ENCODE data around the gene NCAM1.

DNA sequence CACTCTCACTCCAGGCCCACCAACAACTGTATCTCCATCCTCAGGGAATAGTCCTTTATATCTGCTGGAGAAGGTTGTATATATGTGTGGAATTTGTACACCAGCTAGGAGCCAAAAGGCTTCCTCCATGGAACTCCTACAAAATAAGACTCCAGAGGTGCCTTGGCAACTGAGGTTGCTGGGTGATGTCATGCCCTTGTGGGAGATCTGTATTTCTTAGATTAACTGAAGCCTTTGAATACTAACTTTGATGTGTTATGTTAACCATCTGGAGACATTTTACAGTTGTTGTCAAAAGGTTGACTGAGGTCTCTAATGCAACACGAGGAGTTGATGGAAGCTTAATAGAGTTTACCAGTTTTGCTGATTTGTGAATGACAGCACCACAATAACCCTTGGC, 213.7 kb downstream of the NCAM1 start:
- TF ChIP-seq, protein P1, sequence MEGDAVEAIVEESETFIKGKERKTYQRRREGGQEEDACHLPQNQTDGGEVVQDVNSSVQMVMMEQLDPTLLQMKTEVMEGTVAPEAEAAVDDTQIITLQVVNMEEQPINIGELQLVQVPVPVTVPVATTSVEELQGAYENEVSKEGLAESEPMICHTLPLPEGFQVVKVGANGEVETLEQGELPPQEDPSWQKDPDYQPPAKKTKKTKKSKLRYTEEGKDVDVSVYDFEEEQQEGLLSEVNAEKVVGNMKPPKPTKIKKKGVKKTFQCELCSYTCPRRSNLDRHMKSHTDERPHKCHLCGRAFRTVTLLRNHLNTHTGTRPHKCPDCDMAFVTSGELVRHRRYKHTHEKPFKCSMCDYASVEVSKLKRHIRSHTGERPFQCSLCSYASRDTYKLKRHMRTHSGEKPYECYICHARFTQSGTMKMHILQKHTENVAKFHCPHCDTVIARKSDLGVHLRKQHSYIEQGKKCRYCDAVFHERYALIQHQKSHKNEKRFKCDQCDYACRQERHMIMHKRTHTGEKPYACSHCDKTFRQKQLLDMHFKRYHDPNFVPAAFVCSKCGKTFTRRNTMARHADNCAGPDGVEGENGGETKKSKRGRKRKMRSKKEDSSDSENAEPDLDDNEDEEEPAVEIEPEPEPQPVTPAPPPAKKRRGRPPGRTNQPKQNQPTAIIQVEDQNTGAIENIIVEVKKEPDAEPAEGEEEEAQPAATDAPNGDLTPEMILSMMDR (IDR thresholded peaks at IDR 0.05) = no peak
- no peak for TF ChIP-seq POLR2AphosphoS5 (IDR thresholded peaks at IDR 0.05; ENCODE audit: insufficient read depth in 1 of 2, low read depth in 1 of 2)

All from vagina (tissue), 2 donors.